Measurements from ENCODE around the gene IGF1R.

DNA sequence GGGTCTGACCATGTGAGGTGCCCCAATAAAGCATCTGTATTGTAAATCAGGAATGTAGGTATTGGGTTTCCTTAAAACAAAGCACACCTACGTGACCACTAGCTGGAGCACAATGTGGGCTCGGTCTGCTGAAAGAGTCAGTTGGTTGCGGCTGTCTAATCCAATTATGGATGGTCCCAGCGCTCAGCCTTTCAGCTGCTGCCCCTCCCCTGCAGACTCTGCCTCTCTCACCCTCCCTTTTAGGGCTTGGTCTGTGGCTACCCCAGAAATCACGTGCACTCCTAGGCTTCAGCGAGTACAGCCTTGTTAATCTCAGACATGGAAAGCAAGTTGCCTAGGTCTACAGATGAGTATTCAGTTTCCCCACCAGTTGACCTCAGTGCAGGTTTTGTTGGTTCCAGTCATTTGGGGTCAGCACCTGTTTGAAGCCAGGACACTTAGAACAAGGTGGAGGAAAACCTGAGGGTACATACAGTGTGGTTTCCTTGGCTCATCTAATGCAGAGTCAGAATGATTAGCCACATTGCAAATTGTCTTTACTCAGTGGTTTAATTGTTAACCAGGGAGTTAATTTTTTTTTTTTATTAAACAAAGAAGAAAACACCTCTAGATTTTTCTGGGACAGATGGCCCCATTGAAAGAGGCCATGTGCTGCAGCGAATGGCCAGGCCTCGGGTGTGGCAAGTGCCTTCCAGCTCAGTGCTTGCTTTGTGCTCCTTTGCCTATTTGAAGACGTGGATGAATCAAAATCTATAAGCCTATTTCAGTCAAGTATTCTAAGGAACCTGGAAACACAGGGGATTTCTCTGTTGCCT lies 137.7 kb downstream of the IGF1R start:
- TF ChIP-seq, protein P1, sequence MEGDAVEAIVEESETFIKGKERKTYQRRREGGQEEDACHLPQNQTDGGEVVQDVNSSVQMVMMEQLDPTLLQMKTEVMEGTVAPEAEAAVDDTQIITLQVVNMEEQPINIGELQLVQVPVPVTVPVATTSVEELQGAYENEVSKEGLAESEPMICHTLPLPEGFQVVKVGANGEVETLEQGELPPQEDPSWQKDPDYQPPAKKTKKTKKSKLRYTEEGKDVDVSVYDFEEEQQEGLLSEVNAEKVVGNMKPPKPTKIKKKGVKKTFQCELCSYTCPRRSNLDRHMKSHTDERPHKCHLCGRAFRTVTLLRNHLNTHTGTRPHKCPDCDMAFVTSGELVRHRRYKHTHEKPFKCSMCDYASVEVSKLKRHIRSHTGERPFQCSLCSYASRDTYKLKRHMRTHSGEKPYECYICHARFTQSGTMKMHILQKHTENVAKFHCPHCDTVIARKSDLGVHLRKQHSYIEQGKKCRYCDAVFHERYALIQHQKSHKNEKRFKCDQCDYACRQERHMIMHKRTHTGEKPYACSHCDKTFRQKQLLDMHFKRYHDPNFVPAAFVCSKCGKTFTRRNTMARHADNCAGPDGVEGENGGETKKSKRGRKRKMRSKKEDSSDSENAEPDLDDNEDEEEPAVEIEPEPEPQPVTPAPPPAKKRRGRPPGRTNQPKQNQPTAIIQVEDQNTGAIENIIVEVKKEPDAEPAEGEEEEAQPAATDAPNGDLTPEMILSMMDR (IDR thresholded peaks at IDR 0.05; ENCODE audit: insufficient read depth, low read length, poor library complexity, severe bottlenecking), result no peak
- TF ChIP-seq EZH2phosphoT487 (conservative IDR thresholded peaks at IDR 0.05; ENCODE audit: low read length), result no peak
